Smooth muscle cell of trachea (primary cell): ENCODE results near the gene DCAF4L1. TPM values are rescaled to one million over a fixed set of nuclear protein-coding genes. Genes with fewer than 3 reads are reported as not detected.

Experiments used
- total RNA-seq: library from RNA; depleted of rRNA; stranded (reverse); fragments of >200 nt; gene quantifications from 2 replicates; pipeline ENCODE4 v1.2.1, GENCODE V29; 2014

The DCAF4L1 gene, protein sequence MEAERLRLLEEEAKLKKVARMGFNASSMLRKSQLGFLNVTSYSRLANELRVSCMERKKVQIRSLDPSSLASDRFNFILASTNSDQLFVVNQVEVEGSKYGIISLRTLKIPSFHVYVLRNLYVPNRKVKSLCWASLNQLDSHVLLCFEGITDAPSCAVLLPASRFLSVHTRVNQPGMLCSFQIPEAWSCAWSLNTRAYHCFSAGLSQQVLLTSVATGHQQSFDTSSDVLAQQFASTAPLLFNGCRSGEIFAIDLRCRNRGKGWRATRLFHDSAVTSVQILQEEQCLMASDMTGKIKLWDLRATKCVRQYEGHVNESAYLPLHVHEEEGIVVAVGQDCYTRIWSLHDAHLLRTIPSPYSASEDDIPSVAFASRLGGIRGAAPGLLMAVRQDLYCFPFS
- under 0.01 and 0.17 TPM in 2 replicates for total RNA-seq

DNA sequence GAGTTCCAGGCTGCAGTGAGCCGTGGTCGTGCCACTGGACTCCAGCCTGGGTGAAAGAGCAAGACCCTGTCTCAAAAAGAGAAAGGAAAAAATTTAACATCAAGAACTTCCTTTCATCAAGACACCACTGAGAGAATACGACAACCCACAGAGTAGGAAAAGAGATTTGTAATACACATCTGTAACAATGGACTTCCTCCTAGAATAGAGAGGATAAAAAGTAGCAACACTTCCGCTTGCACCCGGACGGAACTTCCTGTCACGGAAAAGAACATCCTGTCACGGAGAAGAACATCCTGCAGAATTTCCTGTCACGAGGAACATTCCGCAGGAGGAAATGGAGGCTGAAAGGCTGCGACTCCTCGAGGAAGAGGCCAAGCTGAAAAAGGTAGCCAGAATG, at the start of gene DCAF4L1:
Gene DCAF4L1, plus strand, starts transcription at position 301 of the 400 bp plus-strand sequence. Its CDS starts 37 bp downstream, at position 338.

DNA sequence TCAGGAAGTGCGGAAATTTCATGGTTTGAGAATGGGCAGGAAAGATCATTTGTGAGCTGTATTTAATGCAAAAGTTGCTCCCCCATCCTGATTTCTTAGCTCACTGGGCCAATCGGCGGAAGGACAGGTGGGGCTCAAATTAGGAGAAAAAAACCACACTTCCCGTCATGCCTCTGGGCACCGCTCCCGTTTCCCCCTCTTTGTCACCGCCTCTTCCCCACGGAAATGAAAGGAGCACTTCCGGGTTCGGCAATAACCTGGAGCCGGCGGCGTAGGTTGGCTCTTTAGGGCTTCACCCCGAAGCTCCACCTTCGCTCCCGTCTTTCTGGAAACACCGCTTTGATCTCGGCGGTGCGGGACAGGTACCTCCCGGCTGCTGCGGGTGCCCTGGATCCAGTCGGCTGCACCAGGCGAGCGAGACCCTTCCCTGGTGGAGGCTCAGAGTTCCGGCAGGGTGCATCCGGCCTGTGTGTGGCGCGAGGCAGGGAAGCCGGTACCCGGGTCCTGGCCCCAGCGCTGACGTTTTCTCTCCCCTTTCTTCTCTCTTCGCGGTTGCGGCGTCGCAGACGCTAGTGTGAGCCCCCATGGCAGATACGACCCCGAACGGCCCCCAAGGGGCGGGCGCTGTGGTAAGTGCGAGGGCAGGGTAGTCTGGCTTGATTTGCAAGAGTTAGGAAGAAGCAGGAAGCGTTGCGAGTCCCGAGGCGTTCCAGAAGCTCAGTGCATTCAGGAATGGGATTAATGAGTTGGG, 46.5 kb upstream of the DCAF4L1 start, which contains the start of gene TMEM33:
Gene TMEM33, plus strand, starts transcription at position 529 of the 751 bp plus-strand sequence. Its CDS starts 56 bp downstream, at position 585.

DNA sequence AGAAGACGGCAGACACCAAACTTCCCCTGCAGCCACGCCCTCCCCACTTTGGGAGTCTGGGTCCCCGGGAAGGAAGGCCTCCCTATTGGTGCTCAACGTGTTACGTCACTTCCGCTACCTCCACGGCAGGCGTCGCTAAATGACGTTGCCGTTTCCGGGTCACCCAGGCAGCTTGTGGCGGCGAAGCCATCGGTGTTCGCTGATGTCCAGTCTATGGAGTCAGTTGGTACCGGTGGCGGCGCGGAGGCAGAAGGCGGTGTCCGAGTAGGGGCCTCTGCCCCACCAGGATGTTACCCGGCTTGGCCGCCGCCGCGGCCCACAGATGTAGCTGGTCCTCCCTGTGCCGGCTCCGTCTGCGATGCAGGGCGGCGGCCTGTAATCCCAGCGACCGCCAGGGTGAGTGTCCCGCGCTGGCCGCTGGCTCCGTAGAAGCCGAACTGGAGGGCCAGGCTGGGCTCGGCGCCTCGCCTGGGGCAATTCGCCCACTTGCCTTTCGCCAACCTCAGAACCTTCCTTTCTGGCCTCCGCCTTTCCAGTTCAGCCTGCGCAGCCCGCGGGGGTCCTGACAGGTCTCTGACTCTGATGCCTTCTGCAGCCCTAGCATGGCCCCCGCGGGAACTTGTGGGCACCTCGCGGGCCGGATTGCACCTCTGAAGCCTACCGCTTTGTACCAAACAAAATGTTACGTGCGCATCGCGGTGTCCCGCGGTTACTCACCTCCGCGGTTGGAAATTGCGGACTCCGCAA, 9.0 kb downstream of the DCAF4L1 start, which contains the start of gene SLC30A9:
Gene SLC30A9, plus strand, starts transcription at position 166 of the 747 bp plus-strand sequence. Its CDS starts 122 bp downstream, at position 288.

Other genes with a start within 250 kb of the DCAF4L1 start
- not detected in 2 replicates for gene PHOX2B, start 233.0 kb upstream of the DCAF4L1 start, total RNA-seq
- gene TMEM33, start 46.3 kb upstream of the DCAF4L1 start, total RNA-seq = 37.2 and 40.7 TPM in 2 replicates
- 59.2 and 95.3 TPM in 2 replicates for gene SLC30A9, start 8.8 kb downstream of the DCAF4L1 start, total RNA-seq
- not detected in 2 replicates for gene BEND4, start 170.9 kb downstream of the DCAF4L1 start, total RNA-seq